Measurements from ENCODE around the gene COX14.
A peak's percentile ranks its signal among the peaks of the same experiment; 100 is the strongest.
"Not testable (repeated sequence)": the region's sequence is repeated elsewhere in the genome, so short reads cannot be mapped to it uniquely, and the experiment has no call there.

Gene COX14

GRCh38 chr12:50111693-50112455 is at the start of gene COX14:
TSS of gene COX14 (plus strand) at chr12:50112236. CDS start at chr12:50120044, 7,808 bp downstream.
- peak; percentile 99 for DNase-seq

GRCh38 chr12:50062728-50063460 is 49.1 kb upstream of the COX14 start:
- no peak for DNase-seq

GRCh38 chr12:50065726-50066310 is 46.2 kb upstream of the COX14 start:
- no peak for DNase-seq

- peak; percentile 80 for DNase-seq
Observed at GRCh38 chr12:50066402-50066801, 45.6 kb upstream of the COX14 start.

GRCh38 chr12:50069069-50069468 is 43.0 kb upstream of the COX14 start:
- DNase-seq = no peak

- no peak for DNase-seq
Observed at GRCh38 chr12:50069539-50069938, 42.5 kb upstream of the COX14 start.

GRCh38 chr12:50070314-50071060 is 41.5 kb upstream of the COX14 start:
- DNase-seq = peak; percentile 75

GRCh38 chr12:50072198-50072907 is 39.7 kb upstream of the COX14 start:
- DNase-seq = no peak

- no peak for DNase-seq
Observed at GRCh38 chr12:50073206-50073605, 38.8 kb upstream of the COX14 start.

- no peak for DNase-seq
Observed at GRCh38 chr12:50073712-50074111, 38.3 kb upstream of the COX14 start.

GRCh38 chr12:50074936-50075807 is 36.9 kb upstream of the COX14 start:
- peak; percentile 56 for DNase-seq

- no peak for DNase-seq
Observed at GRCh38 chr12:50075808-50076170, 36.2 kb upstream of the COX14 start.

- no peak for DNase-seq
Observed at GRCh38 chr12:50077099-50077498, 34.9 kb upstream of the COX14 start.

- no peak for DNase-seq
Observed at GRCh38 chr12:50078281-50078680, 33.8 kb upstream of the COX14 start.

GRCh38 chr12:50079771-50080170 is 32.3 kb upstream of the COX14 start:
- no peak for DNase-seq

- no peak for DNase-seq
Observed at GRCh38 chr12:50081096-50081808, 30.8 kb upstream of the COX14 start.

GRCh38 chr12:50082644-50083043 is 29.4 kb upstream of the COX14 start:
- peak; percentile 10 for DNase-seq

GRCh38 chr12:50083301-50083700 is 28.7 kb upstream of the COX14 start:
- no peak for DNase-seq

GRCh38 chr12:50084409-50084774 is 27.6 kb upstream of the COX14 start:
- not testable (repeated sequence) for DNase-seq

GRCh38 chr12:50084775-50085614 is 27.0 kb upstream of the COX14 start, which contains the start of gene SMARCD1:
TSS of gene SMARCD1 (plus strand) at chr12:50085342. CDS start at chr12:50085370, 28 bp downstream.
- peak; percentile 89 for DNase-seq

Data from MV-4-11 (cell line).